PC-9 (cell line): ENCODE data around the gene PIR.

Source experiments
- EZH2 ChIP-seq: fragments of 200-600 bp; sonication (generic); IDR thresholded peaks from 2 replicates; pipeline ENCODE4 v1.8.0; 2017; ENCODE audit warnings: antibody characterized with exemption, low read depth
- TF ChIP-seq, protein P1 (sequence below): fragments of 200-600 bp; sonication (generic); conservative IDR thresholded peaks from 2 replicates; pipeline ENCODE4 v1.6.1; 2017; ENCODE audit warnings: mixed run types, antibody characterized with exemption, mild to moderate bottlenecking, moderate library complexity

DNA sequence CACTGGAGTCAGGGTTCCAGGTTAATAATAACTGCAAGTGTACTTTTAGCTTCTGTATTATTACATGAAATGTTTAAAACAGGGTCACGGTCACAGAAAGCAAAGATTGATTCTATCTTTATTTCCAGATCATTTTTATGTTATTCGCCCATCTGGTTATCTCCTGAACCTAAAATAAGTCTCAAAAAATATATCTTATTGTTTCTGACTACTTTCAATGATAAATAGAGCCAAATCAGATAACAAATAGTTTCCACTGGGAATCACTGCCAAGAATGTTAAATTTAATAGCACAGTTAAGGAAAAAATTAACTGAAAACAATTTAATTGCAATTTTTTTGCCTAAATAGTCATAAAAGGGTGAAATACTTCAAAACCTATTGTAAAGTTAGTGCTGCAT lies 91.8 kb downstream of the PIR start:
- TF ChIP-seq, protein P1, sequence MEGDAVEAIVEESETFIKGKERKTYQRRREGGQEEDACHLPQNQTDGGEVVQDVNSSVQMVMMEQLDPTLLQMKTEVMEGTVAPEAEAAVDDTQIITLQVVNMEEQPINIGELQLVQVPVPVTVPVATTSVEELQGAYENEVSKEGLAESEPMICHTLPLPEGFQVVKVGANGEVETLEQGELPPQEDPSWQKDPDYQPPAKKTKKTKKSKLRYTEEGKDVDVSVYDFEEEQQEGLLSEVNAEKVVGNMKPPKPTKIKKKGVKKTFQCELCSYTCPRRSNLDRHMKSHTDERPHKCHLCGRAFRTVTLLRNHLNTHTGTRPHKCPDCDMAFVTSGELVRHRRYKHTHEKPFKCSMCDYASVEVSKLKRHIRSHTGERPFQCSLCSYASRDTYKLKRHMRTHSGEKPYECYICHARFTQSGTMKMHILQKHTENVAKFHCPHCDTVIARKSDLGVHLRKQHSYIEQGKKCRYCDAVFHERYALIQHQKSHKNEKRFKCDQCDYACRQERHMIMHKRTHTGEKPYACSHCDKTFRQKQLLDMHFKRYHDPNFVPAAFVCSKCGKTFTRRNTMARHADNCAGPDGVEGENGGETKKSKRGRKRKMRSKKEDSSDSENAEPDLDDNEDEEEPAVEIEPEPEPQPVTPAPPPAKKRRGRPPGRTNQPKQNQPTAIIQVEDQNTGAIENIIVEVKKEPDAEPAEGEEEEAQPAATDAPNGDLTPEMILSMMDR = no peak
- TF ChIP-seq EZH2 = no peak
